T-helper 1 cell treated with Interleukin-12 subunit alpha and Interleukin-12 subunit beta and Interleukin-4 antibody, amounts not matched to agents 30 μg/mL and 1 μg/mL, for 36 hours (primary cell): ENCODE results near the gene TRMT61A.

Experiments
- H3K27ac Mint-ChIP-seq: one replicate; pipeline ENCODE4 v1.8.0; 2021; ENCODE audit warnings: mild to moderate bottlenecking, mixed read lengths
- H3K27me3 Mint-ChIP-seq: one replicate; pipeline ENCODE4 v1.8.0; 2021; ENCODE audit warnings: low read depth, mixed read lengths
- H3K36me3 Mint-ChIP-seq: one replicate; pipeline ENCODE4 v1.8.0; 2021; ENCODE audit warnings: low read depth, mixed read lengths
- H3K4me1 Mint-ChIP-seq: one replicate; pipeline ENCODE4 v1.8.0; 2021; ENCODE audit warnings: low read depth, mixed read lengths
- H3K4me3 Mint-ChIP-seq: one replicate; pipeline ENCODE4 v1.8.0; 2021; ENCODE audit warnings: mild to moderate bottlenecking, moderate library complexity, mixed read lengths
- H3K9me3 Mint-ChIP-seq: one replicate; pipeline ENCODE4 v1.8.0; 2021; ENCODE audit warnings: mixed read lengths

The TRMT61A gene

GRCh38 chr14:103528587-103529382 is at the start of gene TRMT61A:
Gene TRMT61A (plus strand): TSS chr14:103529196. CDS start chr14:103529979, 783 bp downstream.
- Mint-ChIP-seq H3K27me3 (peaks cover 11% of the 10 kb centered on the region), H3K27ac (peak within 1 kb of the TSS; percentile 98), H3K9me3 (no peaks in the 10 kb centered on the region), H3K4me1 (peaks cover 17% of the 10 kb centered on the region), H3K36me3 (peaks cover 2% of the 10 kb centered on the region), H3K4me3 (peak within 1 kb of the TSS; percentile 98)

GRCh38 chr14:103480595-103480994 is 48.4 kb upstream of the TRMT61A start:
- Mint-ChIP-seq H3K9me3 (no peaks in the 10 kb centered on the region), H3K4me3 (peak overlapping the region; percentile 1), H3K27me3 (no peaks in the 10 kb centered on the region), H3K4me1 (peaks cover 13% of the 10 kb centered on the region), H3K27ac (peak overlapping the region; percentile 56), H3K36me3 (peaks cover 32% of the 10 kb centered on the region)

- Mint-ChIP-seq H3K27ac (no peak overlapping the region), H3K4me3 (no peak overlapping the region), H3K9me3 (no peaks in the 10 kb centered on the region), H3K36me3 (peaks cover 23% of the 10 kb centered on the region), H3K4me1 (peaks cover 13% of the 10 kb centered on the region), H3K27me3 (no peaks in the 10 kb centered on the region)
These were observed 45.4 kb upstream of the TRMT61A start for GRCh38 chr14:103483600-103483999.

- H3K9me3 Mint-ChIP-seq: no peaks in the 10 kb centered on the region
- H3K36me3 Mint-ChIP-seq: peaks cover 28% of the 10 kb centered on the region
- peaks cover 9% of the 10 kb centered on the region for H3K4me1 Mint-ChIP-seq
- no peak overlapping the region for H3K4me3 Mint-ChIP-seq
- H3K27ac Mint-ChIP-seq: no peak overlapping the region
- no peaks in the 10 kb centered on the region for H3K27me3 Mint-ChIP-seq
These were observed 43.5 kb upstream of the TRMT61A start for GRCh38 chr14:103485504-103485903.

- H3K4me3 Mint-ChIP-seq: no peak overlapping the region
- no peaks in the 10 kb centered on the region for H3K9me3 Mint-ChIP-seq
- no peak overlapping the region for H3K27ac Mint-ChIP-seq
- H3K36me3 Mint-ChIP-seq: peaks cover 23% of the 10 kb centered on the region
- H3K4me1 Mint-ChIP-seq: no peaks in the 10 kb centered on the region
- no peaks in the 10 kb centered on the region for H3K27me3 Mint-ChIP-seq
These were observed 40.9 kb upstream of the TRMT61A start for GRCh38 chr14:103488071-103488470.

GRCh38 chr14:103488960-103489359 is 40.0 kb upstream of the TRMT61A start:
- Mint-ChIP-seq H3K4me1 (no peaks in the 10 kb centered on the region), H3K36me3 (peaks cover 19% of the 10 kb centered on the region)

GRCh38 chr14:103489621-103490020 is 39.4 kb upstream of the TRMT61A start:
- Mint-ChIP-seq H3K36me3 (peaks cover 19% of the 10 kb centered on the region), H3K4me1 (no peaks in the 10 kb centered on the region)

More at GRCh38 chr14:103488960-103489359, 40.0 kb upstream of the TRMT61A start:
- no peaks in the 10 kb centered on the region for H3K9me3 Mint-ChIP-seq
- no peaks in the 10 kb centered on the region for H3K27me3 Mint-ChIP-seq
- no peak overlapping the region for H3K4me3 Mint-ChIP-seq
- H3K27ac Mint-ChIP-seq: no peak overlapping the region

GRCh38 chr14:103491691-103492090 is 37.3 kb upstream of the TRMT61A start:
- Mint-ChIP-seq H3K4me1 (no peaks in the 10 kb centered on the region), H3K36me3 (peaks cover 19% of the 10 kb centered on the region), H3K9me3 (no peaks in the 10 kb centered on the region)

More at GRCh38 chr14:103489621-103490020, 39.4 kb upstream of the TRMT61A start:
- H3K27me3 Mint-ChIP-seq: no peaks in the 10 kb centered on the region
- H3K27ac Mint-ChIP-seq: no peak overlapping the region
- no peak overlapping the region for H3K4me3 Mint-ChIP-seq
- H3K9me3 Mint-ChIP-seq: no peaks in the 10 kb centered on the region

GRCh38 chr14:103492156-103492925 is 36.7 kb upstream of the TRMT61A start:
- Mint-ChIP-seq H3K4me1 (no peaks in the 10 kb centered on the region), H3K9me3 (no peaks in the 10 kb centered on the region), H3K36me3 (peaks cover 18% of the 10 kb centered on the region)

More at GRCh38 chr14:103491691-103492090, 37.3 kb upstream of the TRMT61A start:
- H3K4me3 Mint-ChIP-seq: no peak overlapping the region
- no peaks in the 10 kb centered on the region for H3K27me3 Mint-ChIP-seq
- H3K27ac Mint-ChIP-seq: no peak overlapping the region

GRCh38 chr14:103495854-103496253 is 33.1 kb upstream of the TRMT61A start:
- Mint-ChIP-seq H3K36me3 (peaks cover 18% of the 10 kb centered on the region), H3K4me3 (no peak overlapping the region), H3K27ac (no peak overlapping the region)

More at GRCh38 chr14:103492156-103492925, 36.7 kb upstream of the TRMT61A start:
- Mint-ChIP-seq H3K27ac (no peak overlapping the region), H3K4me3 (no peak overlapping the region), H3K27me3 (no peaks in the 10 kb centered on the region)

GRCh38 chr14:103496776-103497175 is 32.2 kb upstream of the TRMT61A start:
- Mint-ChIP-seq H3K9me3 (no peaks in the 10 kb centered on the region), H3K27ac (no peak overlapping the region), H3K27me3 (no peaks in the 10 kb centered on the region), H3K4me1 (peaks cover 4% of the 10 kb centered on the region), H3K36me3 (peaks cover 17% of the 10 kb centered on the region), H3K4me3 (no peak overlapping the region)

More at GRCh38 chr14:103495854-103496253, 33.1 kb upstream of the TRMT61A start:
- Mint-ChIP-seq H3K4me1 (peaks cover 4% of the 10 kb centered on the region), H3K9me3 (no peaks in the 10 kb centered on the region), H3K27me3 (no peaks in the 10 kb centered on the region)

GRCh38 chr14:103499709-103500108 is 29.3 kb upstream of the TRMT61A start:
- Mint-ChIP-seq H3K27me3 (no peaks in the 10 kb centered on the region), H3K4me1 (peaks cover 4% of the 10 kb centered on the region), H3K36me3 (peaks cover 32% of the 10 kb centered on the region), H3K27ac (no peak overlapping the region), H3K4me3 (no peak overlapping the region), H3K9me3 (no peaks in the 10 kb centered on the region)

- no peak overlapping the region for H3K27ac Mint-ChIP-seq
- peaks cover 35% of the 10 kb centered on the region for H3K36me3 Mint-ChIP-seq
- peaks cover 4% of the 10 kb centered on the region for H3K4me1 Mint-ChIP-seq
- no peaks in the 10 kb centered on the region for H3K9me3 Mint-ChIP-seq
- H3K4me3 Mint-ChIP-seq: no peak overlapping the region
- H3K27me3 Mint-ChIP-seq: no peaks in the 10 kb centered on the region
These were observed 28.6 kb upstream of the TRMT61A start for GRCh38 chr14:103500148-103500990.
